PC-3 (cell line): ENCODE measurements around the gene SLMAP.

ENCODE experiments used
- EZH2 ChIP-seq: fragments of 300-600 bp; sonication (generic); IDR thresholded peaks from one replicate; pipeline ENCODE4 v1.6.1; 2017; ENCODE audit warnings: antibody characterized with exemption, mild to moderate bottlenecking, low read length; ENCODE audit not compliant: unreplicated experiment
- TF ChIP-seq, protein P1 (sequence below): fragments of 300-600 bp; sonication (generic); conservative IDR thresholded peaks from 2 replicates; pipeline ENCODE4 v1.5.1; 2017; ENCODE audit warnings: antibody characterized with exemption, low read depth, mild to moderate bottlenecking, low read length

DNA sequence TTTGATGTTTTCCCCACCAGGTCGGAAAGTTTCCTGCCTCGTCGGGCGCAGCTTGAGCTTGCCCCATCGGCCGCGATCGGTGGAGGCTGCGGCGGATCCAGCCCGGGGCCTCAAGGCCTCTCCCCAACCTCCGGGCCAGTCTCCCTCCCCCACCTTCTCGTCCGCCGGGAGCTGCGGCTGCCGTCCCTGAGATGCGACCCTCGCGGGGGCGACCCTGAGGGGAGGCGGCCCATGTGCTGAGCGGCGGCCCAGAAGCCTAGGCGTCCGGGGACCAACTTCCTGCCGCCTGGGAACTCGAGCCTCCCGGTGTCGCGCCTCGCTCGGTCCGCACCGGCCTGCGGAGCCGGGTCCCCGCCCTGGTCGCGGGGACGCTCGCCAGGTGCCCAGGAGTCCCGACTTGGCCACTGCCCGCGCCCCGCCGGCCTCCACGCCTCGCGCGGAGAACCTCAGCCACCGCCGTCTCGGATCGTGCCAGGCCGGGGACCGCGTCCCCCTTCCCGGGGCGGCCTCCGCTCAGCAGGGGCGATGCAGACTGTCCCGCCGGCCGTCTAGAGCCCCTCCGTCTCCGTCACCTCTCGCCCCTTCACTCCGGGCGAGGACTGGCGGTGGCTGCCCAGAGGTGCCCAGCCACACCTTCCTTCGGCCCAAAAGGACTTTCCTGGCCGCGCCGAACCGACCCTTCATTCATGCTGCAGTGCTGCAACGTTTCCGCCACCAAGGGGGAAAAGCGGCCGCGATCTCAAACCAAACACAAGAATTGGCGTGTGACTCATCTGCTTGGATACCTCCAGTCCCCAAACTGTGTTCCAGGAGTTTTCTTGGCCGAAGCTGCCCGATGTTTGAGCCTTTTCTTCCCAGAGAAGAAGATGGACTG lies 656 bp downstream of the SLMAP start:
- TF ChIP-seq, protein P1, sequence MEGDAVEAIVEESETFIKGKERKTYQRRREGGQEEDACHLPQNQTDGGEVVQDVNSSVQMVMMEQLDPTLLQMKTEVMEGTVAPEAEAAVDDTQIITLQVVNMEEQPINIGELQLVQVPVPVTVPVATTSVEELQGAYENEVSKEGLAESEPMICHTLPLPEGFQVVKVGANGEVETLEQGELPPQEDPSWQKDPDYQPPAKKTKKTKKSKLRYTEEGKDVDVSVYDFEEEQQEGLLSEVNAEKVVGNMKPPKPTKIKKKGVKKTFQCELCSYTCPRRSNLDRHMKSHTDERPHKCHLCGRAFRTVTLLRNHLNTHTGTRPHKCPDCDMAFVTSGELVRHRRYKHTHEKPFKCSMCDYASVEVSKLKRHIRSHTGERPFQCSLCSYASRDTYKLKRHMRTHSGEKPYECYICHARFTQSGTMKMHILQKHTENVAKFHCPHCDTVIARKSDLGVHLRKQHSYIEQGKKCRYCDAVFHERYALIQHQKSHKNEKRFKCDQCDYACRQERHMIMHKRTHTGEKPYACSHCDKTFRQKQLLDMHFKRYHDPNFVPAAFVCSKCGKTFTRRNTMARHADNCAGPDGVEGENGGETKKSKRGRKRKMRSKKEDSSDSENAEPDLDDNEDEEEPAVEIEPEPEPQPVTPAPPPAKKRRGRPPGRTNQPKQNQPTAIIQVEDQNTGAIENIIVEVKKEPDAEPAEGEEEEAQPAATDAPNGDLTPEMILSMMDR, result no peak
- TF ChIP-seq EZH2, result no peak
